HG03439 (cell line): ENCODE results near the gene OGN.

Experiments used
- ATAC-seq: cut with Tn5 transposase; IDR thresholded peaks from one replicate; pipeline ENCODE4 v1.9.1; 2021; ENCODE audit warnings: mild to moderate bottlenecking, moderate library complexity; ENCODE audit not compliant: unreplicated experiment

Gene OGN

GRCh38 chr9:92349771-92350739 lies 54.3 kb downstream of the OGN start:
- no peak for ATAC-seq

GRCh38 chr9:92345582-92345981 lies 58.8 kb downstream of the OGN start:
- no peak for ATAC-seq

GRCh38 chr9:92342825-92343488 lies 61.4 kb downstream of the OGN start:
- ATAC-seq = no peak

GRCh38 chr9:92341578-92341977 lies 62.8 kb downstream of the OGN start:
- ATAC-seq = no peak

DNA sequence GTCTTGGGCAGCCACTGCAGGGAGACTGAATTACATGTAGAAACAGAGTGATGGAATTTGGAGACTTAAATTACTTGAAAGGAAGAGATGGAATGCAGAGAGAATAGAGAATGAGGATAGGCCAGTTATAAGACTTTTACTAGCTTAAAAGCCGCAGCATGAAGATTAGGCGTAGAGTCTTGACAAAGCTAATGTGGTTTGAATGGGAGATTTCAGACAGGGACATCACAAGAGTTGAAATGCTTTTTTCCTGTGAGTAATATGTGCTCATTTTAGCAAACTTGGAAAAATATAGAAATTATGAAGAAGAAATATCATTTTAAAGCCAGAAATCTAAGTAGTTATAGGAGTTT lies 71.1 kb downstream of the OGN start:
- ATAC-seq = no peak
